Adipocyte (in vitro differentiated cells): Measurements from ENCODE around the gene YWHAE.
"Not testable (repeated sequence)": the region's sequence is repeated elsewhere in the genome, so short reads cannot be mapped to it uniquely, and the experiment has no call there.

Source experiments
- DNase-seq: peaks from one replicate; pipeline ENCODE4 v3.0.0-alpha.2; 2015; ENCODE audit warnings: low read depth
- H3K27me3 ChIP-seq: replicated peaks from 2 replicates; pipeline ENCODE4 v1.7.0; 2013; ENCODE audit warnings: mild to moderate bottlenecking, low read length, moderate library complexity; ENCODE audit not compliant: control insufficient read depth, insufficient read depth
- H3K36me3 ChIP-seq: 2 replicates; pipeline ENCODE4 v1.7.0; 2013; ENCODE audit warnings: low read length, mild to moderate bottlenecking, moderate library complexity; ENCODE audit not compliant: control insufficient read depth, insufficient read depth, severe bottlenecking
- H3K4me1 ChIP-seq: 2 replicates; pipeline ENCODE4 v1.7.0; 2013; ENCODE audit warnings: mild to moderate bottlenecking, low read length, moderate library complexity; ENCODE audit not compliant: control insufficient read depth, insufficient read depth
- H3K4me3 ChIP-seq: 2 replicates; pipeline ENCODE4 v1.7.0; 2013; ENCODE audit warnings: mild to moderate bottlenecking, low read length, moderate library complexity
- H3K9ac ChIP-seq: 2 replicates; pipeline ENCODE4 v1.7.0; 2013; ENCODE audit warnings: mild to moderate bottlenecking, low read length, moderate library complexity
- H3K9me3 ChIP-seq: 2 replicates; pipeline ENCODE4 v1.7.0; 2013; ENCODE audit warnings: mild to moderate bottlenecking, low read length, moderate library complexity; ENCODE audit not compliant: control insufficient read depth

The YWHAE gene

GRCh38 chr17:1371893-1372590 lies 28.0 kb downstream of the YWHAE start:
- Histone ChIP-seq H3K9me3 (no peaks in the 10 kb centered on the region), H3K4me1 (peaks cover 44% of the 10 kb centered on the region), H3K27me3 (no peaks in the 10 kb centered on the region), H3K36me3 (peaks cover 20% of the 10 kb centered on the region), H3K9ac (no peak overlapping the region), H3K4me3 (no peak overlapping the region)
- DNase-seq = no peak

- no peak for DNase-seq
- H3K9me3 ChIP-seq = no peaks in the 10 kb centered on the region
- H3K27me3 ChIP-seq = no peaks in the 10 kb centered on the region
- H3K36me3 ChIP-seq = peaks cover 27% of the 10 kb centered on the region
- H3K4me1 ChIP-seq = peaks cover 24% of the 10 kb centered on the region
- no peak overlapping the region for H3K9ac ChIP-seq
- no peak overlapping the region for H3K4me3 ChIP-seq
These were observed 31.4 kb downstream of the YWHAE start for GRCh38 chr17:1368588-1368987.

GRCh38 chr17:1367351-1367745 lies 32.7 kb downstream of the YWHAE start:
- Histone ChIP-seq H3K9me3 (no peaks in the 10 kb centered on the region), H3K4me3 (no peak overlapping the region), H3K36me3 (peaks cover 18% of the 10 kb centered on the region), H3K4me1 (peaks cover 34% of the 10 kb centered on the region), H3K27me3 (no peaks in the 10 kb centered on the region), H3K9ac (peak overlapping the region; percentile 54)
- DNase-seq = no peak

GRCh38 chr17:1366234-1366633 lies 33.8 kb downstream of the YWHAE start:
- Histone ChIP-seq H3K36me3 (peaks cover 18% of the 10 kb centered on the region), H3K27me3 (no peaks in the 10 kb centered on the region), H3K9ac (no peak overlapping the region), H3K4me1 (peaks cover 44% of the 10 kb centered on the region), H3K4me3 (no peak overlapping the region), H3K9me3 (no peaks in the 10 kb centered on the region)
- no peak for DNase-seq

- Histone ChIP-seq H3K4me3 (peak overlapping the region; percentile 16), H3K27me3 (no peaks in the 10 kb centered on the region), H3K9me3 (no peaks in the 10 kb centered on the region), H3K9ac (peak overlapping the region; percentile 26), H3K36me3 (peaks cover 18% of the 10 kb centered on the region), H3K4me1 (peaks cover 50% of the 10 kb centered on the region)
- peak; percentile 94 for DNase-seq
These were observed 34.5 kb downstream of the YWHAE start for GRCh38 chr17:1365445-1366039.

- peaks cover 22% of the 10 kb centered on the region for H3K36me3 ChIP-seq
- H3K4me1 ChIP-seq = peaks cover 58% of the 10 kb centered on the region
- no peaks in the 10 kb centered on the region for H3K9me3 ChIP-seq
- H3K4me3 ChIP-seq = no peak overlapping the region
- peak; percentile 33 for DNase-seq
- no peaks in the 10 kb centered on the region for H3K27me3 ChIP-seq
- H3K9ac ChIP-seq = no peak overlapping the region
These were observed 37.1 kb downstream of the YWHAE start for GRCh38 chr17:1362964-1363363.

- Histone ChIP-seq H3K36me3 (peaks cover 22% of the 10 kb centered on the region), H3K4me1 (peaks cover 51% of the 10 kb centered on the region), H3K27me3 (no peaks in the 10 kb centered on the region), H3K9ac (peak overlapping the region; percentile 11), H3K4me3 (no peak overlapping the region), H3K9me3 (no peaks in the 10 kb centered on the region)
- DNase-seq = no peak
These were observed 37.8 kb downstream of the YWHAE start for GRCh38 chr17:1362065-1362848.

GRCh38 chr17:1360975-1361374 lies 39.0 kb downstream of the YWHAE start:
- Histone ChIP-seq H3K4me1 (peaks cover 39% of the 10 kb centered on the region), H3K27me3 (no peaks in the 10 kb centered on the region), H3K36me3 (peaks cover 30% of the 10 kb centered on the region), H3K4me3 (no peak overlapping the region), H3K9ac (no peak overlapping the region), H3K9me3 (no peaks in the 10 kb centered on the region)
- DNase-seq = no peak

- peaks cover 35% of the 10 kb centered on the region for H3K36me3 ChIP-seq
- peak; percentile 46 for DNase-seq
- H3K9me3 ChIP-seq, H3K4me3 ChIP-seq, H3K27me3 ChIP-seq: not testable (repeated sequence)
- peaks cover 34% of the 10 kb centered on the region for H3K4me1 ChIP-seq
- H3K9ac ChIP-seq = peak overlapping the region; percentile 42
These were observed 39.7 kb downstream of the YWHAE start for GRCh38 chr17:1360315-1360714.

- Histone ChIP-seq H3K27me3 (no peaks in the 10 kb centered on the region), H3K9me3 (no peaks in the 10 kb centered on the region), H3K36me3 (peaks cover 63% of the 10 kb centered on the region), H3K4me1 (peaks cover 4% of the 10 kb centered on the region), H3K4me3 (no peak overlapping the region), H3K9ac (no peak overlapping the region)
- no peak for DNase-seq
These were observed 46.0 kb downstream of the YWHAE start for GRCh38 chr17:1354030-1354429.

GRCh38 chr17:1352530-1352929 lies 47.5 kb downstream of the YWHAE start:
- not testable (repeated sequence) for H3K27me3 ChIP-seq, H3K9ac ChIP-seq, H3K4me3 ChIP-seq, DNase-seq, H3K9me3 ChIP-seq
- peaks cover 73% of the 10 kb centered on the region for H3K36me3 ChIP-seq
- H3K4me1 ChIP-seq = peaks cover 11% of the 10 kb centered on the region
